PC-9 (cell line): ENCODE measurements around the gene SARS1.

ENCODE experiments used
- CTCF ChIP-seq: fragments of 200-600 bp; sonication (generic); conservative IDR thresholded peaks from 2 replicates; pipeline ENCODE4 v1.6.1; 2017; ENCODE audit warnings: mixed run types, antibody characterized with exemption, mild to moderate bottlenecking, moderate library complexity
- EZH2 ChIP-seq: fragments of 200-600 bp; sonication (generic); IDR thresholded peaks from 2 replicates; pipeline ENCODE4 v1.8.0; 2017; ENCODE audit warnings: antibody characterized with exemption, low read depth

GRCh38 chr1:109229531-109230127 lies 15.9 kb downstream of the SARS1 start:
- TF ChIP-seq CTCF (no peak), EZH2 (no peak)
